Mammary epithelial cell (primary cell): ENCODE measurements around the gene PRPS1.

Experiments used
- CTCF ChIP-seq, 2 donors: IDR thresholded peaks in 1 of 2; conservative IDR thresholded peaks in 1 of 2; 2 replicates each; pipeline ENCODE4 v1.5.1; 2011 to 2012; ENCODE audit warnings: inconsistent platforms in 2 of 2, low read length in 2 of 2, mild to moderate bottlenecking in 2 of 2, control low read depth in 1 of 2, low read depth in 1 of 2; ENCODE audit not compliant: insufficient read depth in 1 of 2; ENCODE audit errors: extremely low read depth in 1 of 2
- EZH2 ChIP-seq: IDR thresholded peaks from 2 replicates; pipeline ENCODE4 v1.6.1; 2012; ENCODE audit warnings: low read length, inconsistent platforms, borderline replicate concordance

- TF ChIP-seq EZH2 (no peak), CTCF (conservative IDR thresholded peaks at IDR 0.05 in 1 of 2, IDR thresholded peaks at IDR 0.05 in 1 of 2; ENCODE audit: extremely low read depth in 1 of 2, insufficient read depth in 1 of 2, low read depth in 1 of 2, low read length in 2 of 2) (no peak)
Measured at GRCh38 chrX:107626481-107626880, 1.8 kb upstream of the PRPS1 start.
